Fibroblast of skin of right quadriceps (primary cell): ENCODE measurements around the gene S100A3.
A peak's percentile ranks its signal among the peaks of the same experiment; 100 is the strongest.

Experiments
- DNase-seq: peaks from one replicate; pipeline ENCODE4 v3.0.0-alpha.2; 2013

S100A3 gene

GRCh38 chr1:153547560-153548551 is 1.2 kb downstream of the S100A3 start:
- DNase-seq = no peak

- DNase-seq = no peak
Observed at GRCh38 chr1:153546796-153547559, 2.1 kb downstream of the S100A3 start.

- no peak for DNase-seq
Observed at GRCh38 chr1:153546371-153546770, 2.7 kb downstream of the S100A3 start.

GRCh38 chr1:153545067-153546055 is 3.7 kb downstream of the S100A3 start, which contains the start of gene S100A4:
S100A4 (minus strand) TSS chr1:153545806; CDS start chr1:153544794, 1,012 bp downstream.
- DNase-seq = peak; percentile 95

- DNase-seq = no peak
Observed at GRCh38 chr1:153544453-153545066, 4.5 kb downstream of the S100A3 start.

GRCh38 chr1:153543736-153544135 is 5.3 kb downstream of the S100A3 start:
- no peak for DNase-seq

- no peak for DNase-seq
Observed at GRCh38 chr1:153542956-153543711, 5.9 kb downstream of the S100A3 start.

- no peak for DNase-seq
Observed at GRCh38 chr1:153541641-153542590, 7.1 kb downstream of the S100A3 start.

- peak; percentile 59 for DNase-seq
Observed at GRCh38 chr1:153540394-153541361, 8.4 kb downstream of the S100A3 start, which contains the start of gene S100A5. S100A5 (minus strand) TSS chr1:153540934; CDS start chr1:153540191, 743 bp downstream.

GRCh38 chr1:153539395-153540093 is 9.5 kb downstream of the S100A3 start:
- DNase-seq = no peak

GRCh38 chr1:153538315-153538821 is 10.7 kb downstream of the S100A3 start:
- no peak for DNase-seq

GRCh38 chr1:153537376-153537730 is 11.7 kb downstream of the S100A3 start:
- DNase-seq = no peak

GRCh38 chr1:153536671-153537375 is 12.2 kb downstream of the S100A3 start:
- DNase-seq = no peak

GRCh38 chr1:153536012-153536670 is 12.9 kb downstream of the S100A3 start:
- peak; percentile 89 for DNase-seq

- DNase-seq = no peak
Observed at GRCh38 chr1:153535242-153536011, 13.6 kb downstream of the S100A3 start, which contains the start of gene S100A6. S100A6 (minus strand) TSS chr1:153535991; CDS start chr1:153535339, 652 bp downstream.

GRCh38 chr1:153534925-153535241 is 14.2 kb downstream of the S100A3 start:
- no peak for DNase-seq
